Neutrophil (primary cell): Measurements from ENCODE around the gene FBXW8.

Experiments
- H3K27ac ChIP-seq: fragments of 200-600 bp; sonication (generic); 2 replicates; pipeline ENCODE4 v1.5.1; 2016; ENCODE audit warnings: mild to moderate bottlenecking, moderate library complexity
- H3K27me3 ChIP-seq: fragments of 200-600 bp; sonication (generic); 2 replicates; pipeline ENCODE4 v1.6.0; 2016; ENCODE audit warnings: mild to moderate bottlenecking
- H3K36me3 ChIP-seq: fragments of 200-600 bp; sonication (generic); 2 replicates; pipeline ENCODE4 v1.5.1; 2017
- H3K4me1 ChIP-seq, 2 experiments: fragments of 200-600 bp in 1 of 2; sonication (generic) in 1 of 2; 1 replicate in 1 of 2; 2 replicates in 1 of 2; pipeline versions ENCODE4 v1.5.1 to v1.6.1; 2013 to 2016; ENCODE audit warnings: low read depth in 1 of 2, low read length in 1 of 2, mild to moderate bottlenecking in 1 of 2, moderate library complexity in 1 of 2; ENCODE audit not compliant: control insufficient read depth in 1 of 2, insufficient read depth in 1 of 2
- H3K4me3 ChIP-seq, 2 experiments: fragments of 200-600 bp in 1 of 2; sonication (generic) in 1 of 2; 1 replicate in 1 of 2; 2 replicates in 1 of 2; pipeline ENCODE4 v1.5.1; 2013 to 2016; ENCODE audit warnings: low read depth in 1 of 2, low read length in 1 of 2, mild to moderate bottlenecking in 1 of 2, moderate library complexity in 1 of 2
- H3K9me3 ChIP-seq: fragments of 200-600 bp; sonication (generic); 2 replicates; pipeline ENCODE4 v1.5.1; 2016
- CTCF ChIP-seq: fragments of 200-600 bp; sonication (generic); IDR thresholded peaks from 2 replicates; pipeline ENCODE4 v1.5.1; 2016; ENCODE audit warnings: antibody characterized with exemption

Gene FBXW8

GRCh38 chr12:116964054-116965050 lies 53.6 kb downstream of the FBXW8 start:
- Histone ChIP-seq H3K4me3 (no peak overlapping the region), H3K4me1 (no peaks in the 10 kb centered on the region), H3K36me3 (no peaks in the 10 kb centered on the region), H3K27ac (no peak overlapping the region), H3K9me3 (no peaks in the 10 kb centered on the region), H3K27me3 (no peaks in the 10 kb centered on the region)
- no peak for TF ChIP-seq CTCF

- Histone ChIP-seq H3K9me3 (no peaks in the 10 kb centered on the region), H3K27ac (no peak overlapping the region), H3K27me3 (no peaks in the 10 kb centered on the region), H3K36me3 (no peaks in the 10 kb centered on the region), H3K4me1 (no peaks in the 10 kb centered on the region), H3K4me3 (no peak overlapping the region)
- TF ChIP-seq CTCF, result no peak
Measured at GRCh38 chr12:116968986-116969385, 58.2 kb downstream of the FBXW8 start.

GRCh38 chr12:116969615-116970585 lies 59.1 kb downstream of the FBXW8 start:
- no peaks in the 10 kb centered on the region for H3K36me3 ChIP-seq
- no peaks in the 10 kb centered on the region for H3K9me3 ChIP-seq
- H3K4me3 ChIP-seq, result no peak overlapping the region
- no peaks in the 10 kb centered on the region for H3K27me3 ChIP-seq
- no peaks in the 10 kb centered on the region for H3K4me1 ChIP-seq
- no peak for TF ChIP-seq CTCF
- no peak overlapping the region for H3K27ac ChIP-seq

- no peaks in the 10 kb centered on the region for H3K36me3 ChIP-seq
Measured at GRCh38 chr12:116971222-116971621, 60.5 kb downstream of the FBXW8 start.

More at GRCh38 chr12:116971222-116971621, 60.5 kb downstream of the FBXW8 start:
- Histone ChIP-seq H3K4me3 (no peak overlapping the region), H3K4me1 (no peaks in the 10 kb centered on the region), H3K27me3 (no peaks in the 10 kb centered on the region), H3K27ac (no peak overlapping the region), H3K9me3 (no peaks in the 10 kb centered on the region)
- no peak for TF ChIP-seq CTCF
